HEK293T (cell line): ENCODE measurements around the gene RUVBL2.

Experiments used
- BHLHE40 ChIP-seq: fragments of 450-650 bp; IDR thresholded peaks from 2 replicates; pipeline ENCODE4 v1.6.1; 2016; ENCODE audit warnings: mild to moderate bottlenecking, moderate library complexity, borderline replicate concordance
- CTBP1 ChIP-seq: fragments of 450-650 bp; IDR thresholded peaks from 2 replicates; pipeline ENCODE4 v1.6.1; 2016; ENCODE audit warnings: borderline replicate concordance
- FOXK2 ChIP-seq: fragments of 450-650 bp; IDR thresholded peaks from 2 replicates; pipeline ENCODE4 v1.6.1; 2016; ENCODE audit warnings: mild to moderate bottlenecking
- HDGF ChIP-seq: fragments of 450-650 bp; IDR thresholded peaks from 2 replicates; pipeline ENCODE4 v1.6.1; 2017; ENCODE audit warnings: antibody characterized with exemption, borderline replicate concordance
- NFRKB ChIP-seq: fragments of 450-650 bp; IDR thresholded peaks from 2 replicates; pipeline ENCODE4 v1.6.1; 2016; ENCODE audit warnings: mild to moderate bottlenecking, moderate library complexity

DNA sequence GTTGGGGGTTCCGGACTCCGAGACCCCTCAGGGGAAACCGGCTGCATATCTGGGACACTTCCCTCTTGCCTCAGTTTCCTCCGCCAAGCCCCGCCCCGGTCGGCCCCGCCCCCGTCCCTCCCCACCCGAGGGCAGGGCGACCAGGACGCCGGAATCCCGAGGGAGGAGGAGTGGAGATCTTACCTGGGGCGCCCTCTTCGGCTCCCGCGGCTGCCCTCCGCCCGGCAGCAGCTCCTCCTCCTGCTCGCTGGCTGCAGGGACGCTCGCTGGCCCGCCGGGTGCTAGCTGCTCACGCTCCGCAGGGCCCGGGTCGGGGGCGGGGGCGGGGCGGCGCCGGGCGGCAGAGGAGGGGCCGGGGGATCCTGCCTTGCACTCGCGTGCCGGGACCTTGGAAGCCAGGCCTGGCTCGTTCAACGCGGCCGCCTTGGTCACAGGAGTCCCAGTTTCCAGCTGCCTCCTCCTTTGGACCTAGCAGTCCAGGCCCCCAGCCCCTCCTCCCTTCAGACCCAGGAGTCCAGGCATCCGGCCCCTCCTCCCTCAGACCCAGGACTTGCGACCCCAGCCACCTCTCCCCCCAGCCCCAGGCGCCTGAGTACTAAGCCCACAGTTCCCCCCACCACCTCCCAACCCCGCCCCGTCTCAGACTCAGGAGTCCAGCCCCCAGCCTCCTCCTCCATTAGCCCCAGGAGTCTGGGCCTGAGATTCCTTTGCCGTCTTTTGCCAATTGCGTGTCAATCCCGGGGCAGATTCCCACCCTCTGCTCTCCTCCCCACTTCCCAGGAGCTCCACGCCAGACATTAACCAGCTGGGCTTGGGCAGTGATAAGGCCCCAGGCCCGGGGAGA lies 71.3 kb downstream of the RUVBL2 start, which contains the start of gene NTF4:
- TF ChIP-seq FOXK2 (no peak), HDGF (no peak), BHLHE40 (no peak), CTBP1 (no peak), NFRKB (no peak)
